Pancreas (tissue), 10 donors: ENCODE data around the gene B3GAT3. TPM values are rescaled to one million over a fixed set of nuclear protein-coding genes. Genes with fewer than 3 reads are reported as not detected.
A peak's percentile ranks its signal among the peaks of the same experiment; 100 is the strongest.

Experiments
- ATAC-seq, 4 donors: fragments of 200-7000 bp; cut with Tn5 transposase; one replicate each; pipeline versions ENCODE4 v1.8.0 to v1.9.1; 2020; ENCODE audit warnings: mild to moderate bottlenecking in 4 of 4, moderate library complexity in 4 of 4
- DNase-seq, 6 donors: peaks; one replicate each; pipeline ENCODE4 v3.0.0-alpha.2; 2020
- FAIRE-seq: peaks from 2 replicates; lab custom pipeline; 2012; peaks lifted over from hg19 to GRCh38; lab: Jason Lieb, UNC
- H3K27ac ChIP-seq, 4 donors: fragments of 200-600 bp; sonication (generic); 1 replicate in 3 of 4; 2 replicates in 1 of 4; pipeline versions ENCODE4 v1.5.0 to v1.8.0; 2020
- H3K27me3 ChIP-seq, 4 donors: fragments of 200-600 bp; one replicate each; pipeline ENCODE4 v1.8.0; 2021
- H3K36me3 ChIP-seq, 3 donors: fragments of 200-600 bp; sonication (generic) in 1 of 3; one replicate each; pipeline versions ENCODE4 v1.5.0 to v1.8.0; 2020 to 2021
- H3K4me1 ChIP-seq, 3 donors: fragments of 200-600 bp; one replicate each; pipeline ENCODE4 v1.8.0; 2021
- H3K4me3 ChIP-seq, 4 donors: fragments of 200-600 bp; sonication (generic) in 2 of 4; one replicate each; pipeline versions ENCODE4 v1.5.0 to v1.8.0; 2020 to 2021
- H3K9me3 ChIP-seq, 4 donors: fragments of 200-600 bp; one replicate each; pipeline ENCODE4 v1.8.0; 2021
- CTCF ChIP-seq, 4 donors: fragments of 200-600 bp; sonication (generic) in 3 of 4; IDR thresholded peaks; one replicate each; pipeline versions ENCODE4 v1.5.0 to v1.8.0; 2021; ENCODE audit warnings: antibody characterized with exemption in 4 of 4
- WGBS, 2 donors: extraction: QIAGEN DNeasy Blood & Tissue Kit; methylation state at CpG; one replicate each; pipeline ENCODE4 v1.1.7; 2013; 5-methylcytosine and 5-hydroxymethylcytosine counted together
- intact Hi-C, 3 donors: fragments of 100-400 bp; cut with DNase I; formaldehyde crosslinking; loops; one replicate each; pipeline versions ENCODE4 v1.11.1 to v1.14.2; 2022
- polyA plus RNA-seq, 2 donors: library from polyadenylated mRNA; stranded (reverse); fragments of 200-250 nt; gene quantifications; one replicate each; pipeline ENCODE4 v1.2.3, GENCODE V29; 2013
- total RNA-seq, 6 donors: library from RNA; stranded (reverse); fragmentation: NEBNext Ultra II Directional in 4 of 6; extraction: Animal tissue kit (Norgen Biotek cat#: 25700) in 4 of 6; gene quantifications; one replicate each; pipeline versions ENCODE4 v1.2.1 to v1.2.4, GENCODE V29; 2021 to 2023
- donor health status: healthy with polysubstance abuse.
- donor health status: DM: no; HTN: no; CAD: no; lungs with moderate emphysema.
- donor health status: DM: no; HTN: no; CAD: no.
- donor health status: control.
- donor health status: control.
- donor health status: Bipolar disorder and iron deficiency.
- donor health status: DM: yes; HTN: yes; CAD: no.
- donor health status: DM: no; HTN: no; CAD: no.
- donor health status: DM: no; HTN: no; CAD: no.
- donor health status: DM: yes; HTN: yes; CAD: no.

The B3GAT3 gene
- total and polyA plus RNA-seq, 8 donors, result 13.2 to 50.8 (median 18.5) TPM

GRCh38 chr11:62599069-62599696 lies 22.6 kb downstream of the B3GAT3 start:
- WGBS, 2 donors, result 53 to 56% methylated on average over 7 of the region's 7 CpGs
- no peaks in the 10 kb centered on the region for H3K27me3 ChIP-seq
- peaks cover 0 to 14% (median 11%) of the 10 kb centered on the region in 3 donors for H3K4me1 ChIP-seq
- peak overlapping the region in 1 of 4 donors; percentile 96 for H3K4me3 ChIP-seq
- DNase-seq (peak; percentile 72 to 87 (median 82)), ATAC-seq (peak in 3 of 4 donors; percentile 29 to 34 (median 33)), FAIRE-seq (no peak)
- no peak for TF ChIP-seq CTCF (IDR thresholded peaks at IDR 0.05)
- H3K9me3 ChIP-seq, result no peaks in the 10 kb centered on the region
- H3K36me3 ChIP-seq, result peaks cover 0 to 37% (median 32%) of the 10 kb centered on the region in 3 donors
- intact Hi-C loops, result no loop called here
- peak overlapping the region in 1 of 4 donors; percentile 1 for H3K27ac ChIP-seq

- H3K4me1 ChIP-seq, result peaks cover 5 to 26% (median 20%) of the 10 kb centered on the region in 3 donors
- DNase-seq (no peak), ATAC-seq (no peak), FAIRE-seq (no peak)
- intact Hi-C loops, result no loop called here
- H3K27ac ChIP-seq, result no peak overlapping the region
- peaks cover 0 to 44% (median 32%) of the 10 kb centered on the region in 3 donors for H3K36me3 ChIP-seq
- no peaks in the 10 kb centered on the region for H3K9me3 ChIP-seq
- H3K4me3 ChIP-seq, result no peak overlapping the region
- 87 to 90% methylated on average over 8 of the region's 8 CpGs for WGBS, 2 donors
- TF ChIP-seq CTCF (IDR thresholded peaks at IDR 0.05), result no peak
- no peaks in the 10 kb centered on the region for H3K27me3 ChIP-seq
Measured at GRCh38 chr11:62595124-62595523, 26.7 kb downstream of the B3GAT3 start.

GRCh38 chr11:62593434-62594044 lies 28.2 kb downstream of the B3GAT3 start:
- TF ChIP-seq CTCF (IDR thresholded peaks at IDR 0.05), result peak in 1 of 4 donors; percentile 25
- peaks cover 0 to 45% (median 32%) of the 10 kb centered on the region in 3 donors for H3K36me3 ChIP-seq

GRCh38 chr11:62592989-62593421 lies 28.8 kb downstream of the B3GAT3 start:
- H3K4me3 ChIP-seq, result no peak overlapping the region
- peak in 2 of 6 donors; percentile 11 to 25 for DNase-seq

More at GRCh38 chr11:62593434-62594044, 28.2 kb downstream of the B3GAT3 start:
- ATAC-seq (peak in 3 of 4 donors; percentile 17 to 35 (median 22)), FAIRE-seq (no peak), DNase-seq (peak; percentile 65 to 82 (median 76))
- intact Hi-C loops, result no loop called here
- no peaks in the 10 kb centered on the region for H3K9me3 ChIP-seq
- H3K27me3 ChIP-seq, result no peaks in the 10 kb centered on the region
- H3K4me1 ChIP-seq, result peaks cover 8 to 20% (median 19%) of the 10 kb centered on the region in 3 donors
- WGBS, 2 donors, result 58 to 59% methylated on average over 13 of the region's 13 CpGs
- no peak overlapping the region for H3K27ac ChIP-seq
- no peak overlapping the region for H3K4me3 ChIP-seq

More at GRCh38 chr11:62592989-62593421, 28.8 kb downstream of the B3GAT3 start:
- peak overlapping the region in 1 of 4 donors; percentile 93 for H3K27ac ChIP-seq
- ATAC-seq (no peak), FAIRE-seq (no peak)
- H3K9me3 ChIP-seq, result no peaks in the 10 kb centered on the region
- 64 to 74% methylated on average over 8 of the region's 8 CpGs for WGBS, 2 donors
- TF ChIP-seq CTCF (IDR thresholded peaks at IDR 0.05), result no peak
- intact Hi-C loops, result no loop called here
- H3K36me3 ChIP-seq, result peaks cover 0 to 49% (median 28%) of the 10 kb centered on the region in 3 donors
- H3K27me3 ChIP-seq, result no peaks in the 10 kb centered on the region
- H3K4me1 ChIP-seq, result peaks cover 8 to 20% (median 19%) of the 10 kb centered on the region in 3 donors
